HT1080 (cell line): Measurements from ENCODE around the gene EREG. TPM values are rescaled to one million over a fixed set of nuclear protein-coding genes. Genes with fewer than 3 reads are reported as not detected.

Experiments used
- DNase-seq: peaks from one replicate; pipeline ENCODE4 v3.0.0-alpha.2; 2015; ENCODE audit warnings: low read depth
- total RNA-seq: library from RNA; depleted of rRNA; stranded (reverse); fragments of >200 nt; shearing (Covaris generic); gene quantifications from 2 replicates; pipeline ENCODE4 v1.2.3, GENCODE V29; 2014; rRNA removed

EREG gene
- total RNA-seq, 1 experiment from 2014 or later, result not detected

DNA sequence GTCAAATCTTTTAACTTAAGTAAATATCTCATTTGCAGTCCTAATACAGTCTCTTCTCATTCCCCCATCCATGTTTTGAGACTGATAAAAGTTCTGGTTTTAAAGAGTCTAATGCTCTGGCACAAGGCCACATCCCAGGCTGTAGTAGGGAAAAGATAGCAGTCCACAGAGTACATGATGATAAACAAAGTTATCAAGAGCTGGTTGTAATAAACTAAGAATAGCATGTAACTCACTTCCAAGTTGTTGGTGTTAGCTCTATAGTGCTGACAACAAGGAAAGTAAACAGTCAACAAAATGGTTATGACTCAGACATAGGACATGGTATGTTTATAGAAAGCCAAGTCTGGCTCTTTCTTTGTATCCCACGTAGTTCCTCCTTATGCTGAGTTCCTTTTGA is 58.2 kb downstream of the EREG start:
- no peak for DNase-seq

DNA sequence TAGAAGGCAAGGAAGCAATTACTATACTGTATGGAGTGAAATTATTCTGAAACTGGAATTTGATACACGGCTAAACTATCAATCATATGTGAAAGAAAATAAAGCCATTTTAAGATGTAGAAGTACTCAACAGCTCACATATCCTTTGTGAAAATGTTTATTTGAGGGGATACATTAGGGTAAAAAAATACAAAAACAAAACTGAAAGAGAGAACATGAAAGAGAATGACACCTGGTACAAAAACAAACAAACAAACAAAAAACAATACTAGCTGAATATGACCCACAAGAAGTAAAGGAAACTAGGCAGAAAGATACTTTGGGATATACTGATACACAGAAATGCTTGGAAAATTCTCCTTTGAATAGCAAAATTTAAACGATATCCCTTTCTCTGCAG is 59.2 kb downstream of the EREG start:
- no peak for DNase-seq

DNA sequence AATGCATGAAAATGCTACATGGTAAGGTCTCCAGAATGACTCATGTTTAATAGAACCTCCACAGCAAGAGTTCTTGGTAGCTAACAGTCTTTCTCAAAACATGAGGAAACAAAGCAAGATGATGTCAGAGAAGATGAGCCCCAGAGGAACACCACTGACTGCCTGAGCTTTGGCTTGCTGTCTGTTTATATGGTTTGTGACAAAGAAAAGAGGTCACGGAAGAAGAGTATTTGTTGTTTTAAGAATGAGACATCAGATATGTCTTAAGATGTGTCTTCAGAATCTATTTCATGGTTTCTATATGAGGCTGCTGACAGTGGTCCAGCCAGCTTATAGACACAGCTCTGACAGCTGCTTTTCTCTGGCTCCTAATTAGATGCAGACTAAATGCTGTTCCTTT is 61.2 kb downstream of the EREG start:
- peak; percentile 34 for DNase-seq

DNA sequence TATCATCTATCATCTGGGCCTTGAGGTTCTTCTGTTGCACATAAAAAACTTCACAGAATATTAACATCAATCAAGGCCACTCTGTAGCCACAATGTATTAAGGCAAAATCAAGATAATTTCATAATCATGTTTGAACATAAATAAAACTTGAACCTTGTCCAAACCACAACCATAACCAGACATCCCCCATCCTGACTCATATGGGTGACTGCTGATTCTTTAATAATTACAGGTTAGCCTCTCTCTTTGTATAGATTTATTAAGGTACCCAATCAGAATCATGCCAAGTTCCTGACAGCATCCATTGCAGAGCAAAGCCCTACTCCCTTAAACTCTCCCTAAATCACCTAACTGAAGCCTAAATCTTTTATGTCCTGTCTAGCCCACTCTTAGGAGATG is 63.3 kb downstream of the EREG start:
- DNase-seq, result no peak

DNA sequence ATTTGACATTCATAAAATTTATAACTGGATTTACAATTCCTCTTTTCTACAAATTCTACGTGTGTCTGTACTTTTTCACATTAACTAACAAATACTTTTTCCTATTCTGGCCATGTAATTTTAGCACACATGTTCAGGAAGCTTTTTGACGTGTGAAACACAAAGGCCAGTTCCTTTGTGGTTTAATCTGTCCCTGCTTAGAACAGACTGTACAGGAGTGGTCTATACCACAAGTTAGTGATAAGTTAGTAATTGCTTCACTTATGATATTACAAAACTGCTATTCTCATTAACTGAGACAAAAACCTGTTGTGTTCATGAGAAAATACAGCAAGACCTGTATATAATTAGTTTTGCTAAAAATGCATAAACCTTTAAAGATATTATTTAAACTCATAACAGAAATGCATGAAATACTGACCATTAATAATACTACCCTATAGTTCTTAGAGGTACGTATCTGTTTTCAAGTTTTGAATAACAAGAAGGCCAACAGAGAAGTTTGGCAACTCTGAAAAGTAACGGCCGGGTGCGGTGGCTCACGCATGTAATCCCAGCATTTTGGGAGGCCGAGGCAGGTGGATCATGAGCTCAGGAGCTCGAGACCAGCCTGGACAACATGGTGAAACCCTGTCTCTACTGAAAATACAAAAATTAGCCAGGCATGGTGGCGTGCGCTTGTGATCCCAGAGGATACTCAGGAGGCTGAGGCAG is 66.3 kb downstream of the EREG start:
- DNase-seq, result no peak

DNA sequence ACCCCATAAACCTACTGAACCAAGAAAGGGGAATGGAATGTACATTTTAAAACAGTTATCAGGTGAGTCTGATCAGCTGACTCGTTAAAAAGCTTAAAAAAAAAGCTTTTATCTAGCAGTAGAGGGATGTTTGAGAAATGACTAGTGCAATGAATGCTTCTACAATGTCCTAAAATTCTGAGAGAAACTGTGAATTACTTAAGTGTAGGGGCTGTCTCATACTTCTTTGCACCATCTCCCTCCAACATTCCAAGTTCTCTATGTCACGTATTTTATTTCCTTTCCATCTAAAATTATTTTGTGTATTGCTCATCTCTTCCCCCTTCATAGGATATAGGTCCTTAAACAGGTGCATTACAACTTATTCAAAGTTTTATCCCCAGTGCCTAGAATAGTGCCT is 68.1 kb downstream of the EREG start:
- peak; percentile 58 for DNase-seq

DNA sequence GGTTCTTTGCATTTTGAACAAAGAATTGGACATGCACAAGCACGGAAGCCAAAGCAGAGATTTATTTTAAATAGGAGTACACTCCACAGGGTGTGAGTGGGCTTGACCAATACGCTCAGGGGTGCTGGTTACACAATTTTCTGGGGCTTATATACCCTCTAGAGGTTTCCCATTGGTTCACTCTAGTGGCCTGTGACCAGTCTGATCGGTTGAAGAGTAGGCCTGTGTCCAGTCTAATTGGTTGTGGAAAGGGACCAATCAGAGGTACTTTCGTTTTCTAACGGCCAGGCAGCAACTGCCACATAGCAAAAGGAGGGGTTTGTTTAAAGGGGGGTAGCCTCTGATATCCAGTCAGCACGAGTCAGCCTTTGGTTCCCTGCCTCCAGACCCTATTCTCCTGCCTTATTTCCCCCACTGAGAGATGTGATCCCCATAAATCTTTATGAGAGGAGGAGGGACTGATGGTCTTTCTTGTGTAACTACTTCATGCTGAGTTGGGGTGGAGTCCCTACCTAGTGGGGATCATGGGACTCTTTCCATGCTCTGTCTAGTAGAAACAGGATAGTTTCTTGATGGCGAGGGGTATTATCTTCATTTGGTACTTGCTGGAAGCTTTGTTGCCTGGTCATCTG is 68.7 kb downstream of the EREG start:
- DNase-seq, result peak; percentile 50

DNA sequence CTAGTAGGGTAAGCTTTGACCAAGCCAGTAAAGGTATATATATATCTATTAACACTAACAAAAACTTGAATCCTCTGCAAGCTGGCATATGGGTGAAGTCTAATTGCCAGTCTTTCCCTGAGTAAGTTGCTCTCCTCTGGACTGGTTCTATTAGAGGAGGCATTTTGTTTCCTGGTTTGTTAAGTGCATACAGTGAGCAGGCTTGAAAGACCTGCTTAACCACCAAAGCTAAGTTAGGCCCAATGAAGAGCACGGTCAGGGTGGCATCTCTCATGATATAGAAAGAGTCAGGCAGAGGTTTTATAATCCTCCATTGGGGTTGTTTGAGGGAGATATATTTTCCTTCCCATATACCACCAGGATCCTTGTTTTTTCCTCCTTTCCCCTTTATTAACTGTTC is 70.4 kb downstream of the EREG start:
- no peak for DNase-seq

DNA sequence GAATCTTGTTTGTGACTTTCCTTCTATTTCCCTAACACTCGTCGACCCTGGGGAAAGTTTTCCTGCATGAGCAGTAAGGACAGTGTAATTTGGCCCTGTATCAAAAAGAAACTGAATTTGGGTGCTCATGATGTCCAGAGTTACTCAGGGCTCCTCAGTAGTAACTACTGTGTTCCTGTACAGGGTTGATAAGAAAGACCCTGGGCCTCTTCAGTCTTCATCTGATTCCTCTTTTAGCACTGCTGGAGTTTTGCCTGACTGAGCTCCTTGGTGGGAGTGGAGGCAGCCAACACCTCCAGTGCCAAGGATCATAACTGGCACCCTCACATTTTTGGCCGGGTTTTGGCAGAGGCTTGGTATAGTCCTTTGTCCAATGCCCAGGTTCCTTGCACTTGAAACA is 72.9 kb downstream of the EREG start:
- no peak for DNase-seq

Other genes with a start within 250 kb of the EREG start
- gene MTHFD2L, start 207.0 kb upstream of the EREG start, total RNA-seq, result 15.2 and 15.5 TPM in 2 replicates
- gene EPGN, start 56.7 kb upstream of the EREG start, total RNA-seq, result not detected in 2 replicates
- gene AREG, start 80.0 kb downstream of the EREG start, total RNA-seq, result 1.4 and 1.9 TPM in 2 replicates